ENCODE measurements around the gene TBC1D8B. TPM values are rescaled to one million over a fixed set of nuclear protein-coding genes. Genes with fewer than 3 reads are reported as not detected.

Gene TBC1D8B
- total RNA-seq, 4 donors from 2014 or later = 3.7 to 13.5 (median 7.1) TPM

DNA sequence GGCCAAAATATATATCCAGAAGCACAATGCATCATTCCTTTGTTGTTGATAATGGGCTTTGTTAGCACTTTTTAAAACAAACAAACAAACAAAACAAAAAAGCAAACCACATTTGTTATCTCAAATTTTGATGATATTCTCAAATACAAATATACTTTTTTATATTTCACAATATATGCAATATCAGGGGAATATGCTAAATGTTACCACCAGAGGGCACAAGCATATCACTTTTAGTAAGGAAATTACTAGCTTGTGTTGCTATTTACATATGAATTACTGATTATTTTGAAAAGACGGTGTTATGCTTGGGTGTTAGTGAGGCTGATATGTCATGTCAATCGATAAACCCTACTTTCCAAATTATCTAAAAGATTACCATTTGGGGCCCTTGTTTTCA is 71.6 kb downstream of the TBC1D8B start:
- no peaks in the 10 kb centered on the region for H3K9me3 ChIP-seq
- no peak for DNase-seq
- no peak for TF ChIP-seq POLR2A (IDR thresholded peaks at IDR 0.05)
- TF ChIP-seq, protein P1, sequence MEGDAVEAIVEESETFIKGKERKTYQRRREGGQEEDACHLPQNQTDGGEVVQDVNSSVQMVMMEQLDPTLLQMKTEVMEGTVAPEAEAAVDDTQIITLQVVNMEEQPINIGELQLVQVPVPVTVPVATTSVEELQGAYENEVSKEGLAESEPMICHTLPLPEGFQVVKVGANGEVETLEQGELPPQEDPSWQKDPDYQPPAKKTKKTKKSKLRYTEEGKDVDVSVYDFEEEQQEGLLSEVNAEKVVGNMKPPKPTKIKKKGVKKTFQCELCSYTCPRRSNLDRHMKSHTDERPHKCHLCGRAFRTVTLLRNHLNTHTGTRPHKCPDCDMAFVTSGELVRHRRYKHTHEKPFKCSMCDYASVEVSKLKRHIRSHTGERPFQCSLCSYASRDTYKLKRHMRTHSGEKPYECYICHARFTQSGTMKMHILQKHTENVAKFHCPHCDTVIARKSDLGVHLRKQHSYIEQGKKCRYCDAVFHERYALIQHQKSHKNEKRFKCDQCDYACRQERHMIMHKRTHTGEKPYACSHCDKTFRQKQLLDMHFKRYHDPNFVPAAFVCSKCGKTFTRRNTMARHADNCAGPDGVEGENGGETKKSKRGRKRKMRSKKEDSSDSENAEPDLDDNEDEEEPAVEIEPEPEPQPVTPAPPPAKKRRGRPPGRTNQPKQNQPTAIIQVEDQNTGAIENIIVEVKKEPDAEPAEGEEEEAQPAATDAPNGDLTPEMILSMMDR (IDR thresholded peaks at IDR 0.05) = peak; percentile 34 to 56 (median 40)
- no peaks in the 10 kb centered on the region for H3K4me1 ChIP-seq
- in situ Hi-C loops (cut with MboI; ENCODE audit: low pct_ligation_motif_present in 1 of 4, low pct_unique_long_range_greater_than_20kb in 1 of 4, low sequenced_read_pairs in 3 of 4) (no loop called here), intact Hi-C loops (cut with DNase I; ENCODE audit: low total_unique reads) (no loop called here)
- H3K27ac ChIP-seq = no peak overlapping the region
- H3K36me3 ChIP-seq = no peaks in the 10 kb centered on the region
- 51% methylated on average over 2 of the region's 2 CpGs; no CpG with 5 or more reads in 1 of the 2 donors for WGBS, 2 donors (ENCODE audit: low coverage in 1 of 2)
- no peak overlapping the region for H3K4me3 ChIP-seq
- no peaks in the 10 kb centered on the region for H3K27me3 ChIP-seq

DNA sequence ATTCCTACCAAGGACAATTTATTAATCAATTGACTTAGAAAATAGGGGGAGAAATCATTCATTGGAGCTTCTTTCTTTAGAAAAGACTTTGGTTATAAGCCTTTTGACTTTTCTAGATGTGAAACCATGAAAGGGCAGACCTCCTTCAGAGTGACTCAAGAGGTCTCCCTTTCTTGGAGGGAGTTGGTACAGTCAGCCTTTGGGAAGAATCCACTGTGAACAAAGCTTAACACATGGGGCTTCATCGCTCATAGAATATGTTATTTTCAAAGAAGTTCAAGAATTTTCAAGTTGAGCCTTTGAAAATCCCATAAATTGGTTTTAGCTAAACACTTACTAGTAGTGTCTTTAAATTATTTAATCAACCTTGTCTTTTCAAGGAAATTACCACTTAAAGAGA is 72.7 kb downstream of the TBC1D8B start:
- TF ChIP-seq POLR2AphosphoS5 (IDR thresholded peaks at IDR 0.05) = no peak
- TF ChIP-seq, protein P1 (IDR thresholded peaks at IDR 0.05) = no peak
- no peak for TF ChIP-seq POLR2A (IDR thresholded peaks at IDR 0.05)
- TF ChIP-seq EP300 (IDR thresholded peaks at IDR 0.05; ENCODE audit: low read depth) = no peak
- 76% methylated on average over 1 of the region's 1 CpG; no CpG with 5 or more reads in 1 of the 2 donors for WGBS, 2 donors (ENCODE audit: low coverage in 1 of 2)
- Histone ChIP-seq H3K4me1 (no peaks in the 10 kb centered on the region), H3K27me3 (no peaks in the 10 kb centered on the region), H3K9me3 (no peaks in the 10 kb centered on the region), H3K27ac (no peak overlapping the region), H3K4me3 (no peak overlapping the region), H3K36me3 (no peaks in the 10 kb centered on the region)
- intact Hi-C loops (cut with DNase I; ENCODE audit: low total_unique reads) (no loop called here), in situ Hi-C loops (cut with MboI; ENCODE audit: low pct_ligation_motif_present in 1 of 4, low pct_unique_long_range_greater_than_20kb in 1 of 4, low sequenced_read_pairs in 3 of 4) (no loop called here)
- DNase-seq = no peak

DNA sequence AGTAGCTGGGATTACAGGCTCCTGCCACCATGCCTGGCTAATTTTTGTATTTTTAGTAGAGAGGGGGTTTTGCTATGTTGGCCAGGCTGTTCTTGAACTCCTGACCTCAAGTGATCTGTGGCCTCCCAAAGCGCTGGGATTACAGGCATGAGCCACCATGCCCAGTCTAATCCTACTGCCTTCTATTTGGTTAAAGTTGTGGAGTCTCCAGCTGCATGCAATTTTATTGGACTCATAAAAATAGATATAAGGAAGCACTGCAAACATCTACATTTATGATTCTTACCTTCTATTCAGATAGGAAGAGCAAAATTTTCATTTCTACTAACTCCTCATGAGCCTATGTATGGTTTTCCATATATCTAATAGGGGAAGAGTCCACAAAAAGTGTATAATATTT is 87.0 kb downstream of the TBC1D8B start:
- in situ Hi-C loops (cut with MboI; ENCODE audit: low pct_ligation_motif_present in 1 of 4, low pct_unique_long_range_greater_than_20kb in 1 of 4, low sequenced_read_pairs in 3 of 4) (no loop called here), intact Hi-C loops (cut with DNase I; ENCODE audit: low total_unique reads) (no loop called here)
- Histone ChIP-seq H3K4me3 (no peak overlapping the region), H3K36me3 (no peaks in the 10 kb centered on the region), H3K27me3 (no peaks in the 10 kb centered on the region), H3K9me3 (no peaks in the 10 kb centered on the region), H3K27ac (no peak overlapping the region), H3K4me1 (no peaks in the 10 kb centered on the region)
- no peak for DNase-seq
- no peak for TF ChIP-seq EP300 (IDR thresholded peaks at IDR 0.05; ENCODE audit: low read depth)
- TF ChIP-seq POLR2AphosphoS5 (IDR thresholded peaks at IDR 0.05) = no peak
- no peak for TF ChIP-seq POLR2A (IDR thresholded peaks at IDR 0.05)
- 25% methylated on average over 1 of the region's 1 CpG; no CpG with 5 or more reads in 1 of the 2 donors for WGBS, 2 donors (ENCODE audit: low coverage in 1 of 2)

DNA sequence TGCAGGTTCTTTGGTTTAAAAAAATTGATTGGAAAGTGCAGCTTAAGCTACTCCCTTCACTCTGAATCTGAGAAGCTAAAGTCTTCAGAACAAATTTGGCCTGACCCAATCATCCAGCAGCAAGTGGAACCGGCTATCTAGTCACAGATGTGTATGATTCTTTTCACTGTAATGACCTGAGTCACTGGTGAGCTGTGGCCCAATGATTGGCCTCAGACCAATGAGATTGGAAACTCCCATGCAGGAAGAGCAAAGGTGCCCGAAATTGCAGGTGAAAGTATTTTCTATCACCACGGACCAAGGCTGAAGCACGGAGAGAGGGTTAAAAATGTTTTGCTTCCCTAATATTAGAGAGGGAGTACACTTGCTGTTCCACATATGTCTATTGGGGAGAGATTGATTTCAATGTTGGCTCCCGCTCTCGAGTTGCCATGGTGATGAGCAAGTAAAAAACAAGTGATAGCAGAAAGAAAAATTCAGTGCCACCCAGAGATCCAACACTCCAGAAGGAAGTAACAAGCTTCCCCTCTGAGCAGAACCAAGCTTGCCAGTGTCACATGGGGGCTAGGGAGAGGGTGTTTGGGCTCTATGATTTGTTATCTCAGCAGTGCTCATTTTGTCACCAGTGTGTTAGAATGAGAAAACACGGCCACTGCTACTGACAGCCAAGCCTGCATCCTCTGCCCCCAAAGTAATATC is 89.4 kb downstream of the TBC1D8B start:
- no peaks in the 10 kb centered on the region for H3K27me3 ChIP-seq
- no peak for TF ChIP-seq POLR2AphosphoS5 (IDR thresholded peaks at IDR 0.05)
- TF ChIP-seq, protein P1 (IDR thresholded peaks at IDR 0.05) = no peak
- no peak for TF ChIP-seq EP300 (IDR thresholded peaks at IDR 0.05; ENCODE audit: low read depth)
- no peak for TF ChIP-seq POLR2A (IDR thresholded peaks at IDR 0.05)
- no peaks in the 10 kb centered on the region for H3K36me3 ChIP-seq
- DNase-seq = no peak
- H3K4me3 ChIP-seq = no peak overlapping the region
- no peak overlapping the region for H3K27ac ChIP-seq
- in situ Hi-C loops (cut with MboI; ENCODE audit: low pct_ligation_motif_present in 1 of 4, low pct_unique_long_range_greater_than_20kb in 1 of 4, low sequenced_read_pairs in 3 of 4) (no loop called here), intact Hi-C loops (cut with DNase I; ENCODE audit: low total_unique reads) (no loop called here)
- no peaks in the 10 kb centered on the region for H3K9me3 ChIP-seq
- 61% methylated on average over 7 of the region's 7 CpGs; no CpG with 5 or more reads in 1 of the 2 donors for WGBS, 2 donors (ENCODE audit: low coverage in 1 of 2)
- no peaks in the 10 kb centered on the region for H3K4me1 ChIP-seq
